CD4-positive, alpha-beta T cell treated with Interleukin-21 for 1 hour (primary cell): ENCODE measurements around the gene XPO6.
"Not testable (repeated sequence)": the region's sequence is repeated elsewhere in the genome, so short reads cannot be mapped to it uniquely, and the experiment has no call there.

Experiments
- DNase-seq: peaks from one replicate; pipeline ENCODE4 v3.0.0-alpha.2; 2020

Gene XPO6

GRCh38 chr16:28145796-28146195 lies 66.0 kb downstream of the XPO6 start:
- DNase-seq = no peak

- peak; percentile 91 for DNase-seq
Measured at GRCh38 chr16:28140788-28141618, 70.8 kb downstream of the XPO6 start.

- DNase-seq = peak; percentile 46
Measured at GRCh38 chr16:28139530-28139929, 72.2 kb downstream of the XPO6 start.

- DNase-seq = peak; percentile 75
Measured at GRCh38 chr16:28136751-28137434, 74.9 kb downstream of the XPO6 start.

- DNase-seq = no peak
Measured at GRCh38 chr16:28133666-28134065, 78.1 kb downstream of the XPO6 start.

- no peak for DNase-seq
Measured at GRCh38 chr16:28131743-28132393, 79.9 kb downstream of the XPO6 start.

GRCh38 chr16:28131181-28131580 lies 80.6 kb downstream of the XPO6 start:
- DNase-seq = no peak

- DNase-seq = no peak
Measured at GRCh38 chr16:28130099-28131088, 81.4 kb downstream of the XPO6 start.

- DNase-seq = no peak
Measured at GRCh38 chr16:28126684-28127620, 84.8 kb downstream of the XPO6 start.

GRCh38 chr16:28125592-28125991 lies 86.2 kb downstream of the XPO6 start:
- DNase-seq = no peak

GRCh38 chr16:28121527-28121926 lies 90.2 kb downstream of the XPO6 start:
- DNase-seq = no peak

GRCh38 chr16:28120754-28121153 lies 91.0 kb downstream of the XPO6 start:
- DNase-seq = no peak

GRCh38 chr16:28118637-28119036 lies 93.1 kb downstream of the XPO6 start:
- no peak for DNase-seq

- DNase-seq = no peak
Measured at GRCh38 chr16:28117168-28117565, 94.6 kb downstream of the XPO6 start.

- not testable (repeated sequence) for DNase-seq
Measured at GRCh38 chr16:28115866-28116265, 95.9 kb downstream of the XPO6 start.

GRCh38 chr16:28112908-28113307 lies 98.9 kb downstream of the XPO6 start:
- DNase-seq = no peak

GRCh38 chr16:28110977-28111376 lies 100.8 kb downstream of the XPO6 start:
- no peak for DNase-seq

GRCh38 chr16:28110479-28110878 lies 101.3 kb downstream of the XPO6 start:
- DNase-seq = no peak

GRCh38 chr16:28110074-28110473 lies 101.7 kb downstream of the XPO6 start:
- no peak for DNase-seq

GRCh38 chr16:28108590-28109247 lies 103.0 kb downstream of the XPO6 start:
- no peak for DNase-seq

- DNase-seq = no peak
Measured at GRCh38 chr16:28107232-28107631, 104.5 kb downstream of the XPO6 start.
